ENCODE results near the gene ANKRD53. TPM values are rescaled to one million over a fixed set of nuclear protein-coding genes. Genes with fewer than 3 reads are reported as not detected.

The ANKRD53 gene
- total and polyA plus RNA-seq, 2 donors (not counting 1 experiment from before 2014, with no cell fraction given): 0.84 TPM

DNA sequence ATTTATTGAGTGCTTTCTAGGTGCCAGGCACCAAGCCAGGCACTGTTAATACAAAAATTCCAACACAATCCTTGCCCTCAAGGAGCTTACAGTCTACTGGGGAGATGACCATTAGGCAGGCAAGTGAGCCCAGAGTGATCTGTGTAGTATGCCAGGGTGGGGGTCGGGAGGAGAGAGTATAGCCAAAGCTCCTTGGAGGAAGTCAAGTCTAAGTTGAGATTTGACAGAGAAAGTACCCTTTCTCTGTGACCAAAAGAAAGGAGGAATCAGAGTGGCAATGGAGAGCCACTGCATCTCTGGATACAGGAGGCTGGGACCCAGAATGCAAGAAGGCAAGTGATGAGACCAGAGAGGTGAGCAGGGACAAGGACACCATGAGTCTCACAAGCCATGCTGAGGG, 7.5 kb downstream of the ANKRD53 start:
- no peaks in the 10 kb centered on the region for H3K79me2 ChIP-seq (ENCODE audit: control insufficient read depth, insufficient read depth, low read length)
- H3K4me3 Mint-ChIP-seq: no peak overlapping the region
- TF ChIP-seq, protein P1, sequence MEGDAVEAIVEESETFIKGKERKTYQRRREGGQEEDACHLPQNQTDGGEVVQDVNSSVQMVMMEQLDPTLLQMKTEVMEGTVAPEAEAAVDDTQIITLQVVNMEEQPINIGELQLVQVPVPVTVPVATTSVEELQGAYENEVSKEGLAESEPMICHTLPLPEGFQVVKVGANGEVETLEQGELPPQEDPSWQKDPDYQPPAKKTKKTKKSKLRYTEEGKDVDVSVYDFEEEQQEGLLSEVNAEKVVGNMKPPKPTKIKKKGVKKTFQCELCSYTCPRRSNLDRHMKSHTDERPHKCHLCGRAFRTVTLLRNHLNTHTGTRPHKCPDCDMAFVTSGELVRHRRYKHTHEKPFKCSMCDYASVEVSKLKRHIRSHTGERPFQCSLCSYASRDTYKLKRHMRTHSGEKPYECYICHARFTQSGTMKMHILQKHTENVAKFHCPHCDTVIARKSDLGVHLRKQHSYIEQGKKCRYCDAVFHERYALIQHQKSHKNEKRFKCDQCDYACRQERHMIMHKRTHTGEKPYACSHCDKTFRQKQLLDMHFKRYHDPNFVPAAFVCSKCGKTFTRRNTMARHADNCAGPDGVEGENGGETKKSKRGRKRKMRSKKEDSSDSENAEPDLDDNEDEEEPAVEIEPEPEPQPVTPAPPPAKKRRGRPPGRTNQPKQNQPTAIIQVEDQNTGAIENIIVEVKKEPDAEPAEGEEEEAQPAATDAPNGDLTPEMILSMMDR (IDR thresholded peaks at IDR 0.05): no peak
- no peak for TF ChIP-seq EZH2 (IDR thresholded peaks at IDR 0.05; ENCODE audit: borderline replicate concordance, insufficient read depth, low read depth, low read length, poor library complexity, severe bottlenecking)
- ATAC-seq (ENCODE audit: low read depth): no peak
- H4K20me1 ChIP-seq (ENCODE audit: control insufficient read depth, insufficient read depth, low read length, poor library complexity, severe bottlenecking): no peaks in the 10 kb centered on the region
- peaks cover 1 to 45% of the 10 kb centered on the region in 2 experiments for H3K36me3 ChIP-seq (replicated peaks in 1 of 2; ENCODE audit: control extremely low read depth in 1 of 2, control insufficient read depth in 1 of 2, extremely low read depth in 1 of 2, insufficient read depth in 2 of 2, low read length in 1 of 2)
- no peak overlapping the region for H3K27ac Mint-ChIP-seq
- no peaks in the 10 kb centered on the region for H3K9me3 ChIP-seq (ENCODE audit: control extremely low read depth in 1 of 3, control insufficient read depth in 2 of 3, insufficient read depth in 1 of 3, low read length in 2 of 3)
- intact Hi-C loops (cut with micrococcal nuclease): loop anchor here (1.0 kb wide), 1 partner anchor 9 kb away; no protein-coding TSS in a partner anchor
- H2AFZ ChIP-seq (ENCODE audit: insufficient read depth, low read depth, low read length, poor library complexity, severe bottlenecking): no peak overlapping the region
- H3K9ac ChIP-seq (ENCODE audit: low read length): no peak overlapping the region
- WGBS (ENCODE audit: insufficient coverage): 92% methylated on average over 1 of the region's 1 CpG
- H3K4me2 ChIP-seq (replicated peaks; ENCODE audit: low read depth, low read length, poor library complexity, severe bottlenecking): no peak overlapping the region
- CTCF ChIA-PET: interaction anchor here (1.0 to 6.6 kb wide), 3 partner anchors 8 to 20 kb away, joined by 3 to 44 read pairs (median 3); no protein-coding TSS in a partner anchor
- no peaks in the 10 kb centered on the region for H3K9me3 Mint-ChIP-seq (ENCODE audit: insufficient read depth)
- H3K4me3 ChIP-seq (ENCODE audit: control extremely low read depth in 1 of 5, extremely low read depth in 1 of 5, insufficient read depth in 1 of 5, low read depth in 2 of 5, low read length in 4 of 5): no peak overlapping the region
- H3K27ac ChIP-seq (ENCODE audit: low read length in 2 of 2): no peak overlapping the region
- DNase-seq: no peak
- peaks cover 7 to 8% of the 10 kb centered on the region in 2 donors for H3K4me1 ChIP-seq (ENCODE audit: control insufficient read depth in 2 of 2, insufficient read depth in 2 of 2, low read length in 2 of 2)
- H3K4me1 Mint-ChIP-seq: peaks cover 12% of the 10 kb centered on the region
- H3K27me3 Mint-ChIP-seq: no peaks in the 10 kb centered on the region
- POLR2A ChIA-PET: no interaction called here
- no peaks in the 10 kb centered on the region for H3K27me3 ChIP-seq (replicated peaks in 1 of 4; ENCODE audit: control extremely low read depth in 1 of 4, control insufficient read depth in 3 of 4, insufficient read depth in 4 of 4, low read length in 3 of 4)

DNA sequence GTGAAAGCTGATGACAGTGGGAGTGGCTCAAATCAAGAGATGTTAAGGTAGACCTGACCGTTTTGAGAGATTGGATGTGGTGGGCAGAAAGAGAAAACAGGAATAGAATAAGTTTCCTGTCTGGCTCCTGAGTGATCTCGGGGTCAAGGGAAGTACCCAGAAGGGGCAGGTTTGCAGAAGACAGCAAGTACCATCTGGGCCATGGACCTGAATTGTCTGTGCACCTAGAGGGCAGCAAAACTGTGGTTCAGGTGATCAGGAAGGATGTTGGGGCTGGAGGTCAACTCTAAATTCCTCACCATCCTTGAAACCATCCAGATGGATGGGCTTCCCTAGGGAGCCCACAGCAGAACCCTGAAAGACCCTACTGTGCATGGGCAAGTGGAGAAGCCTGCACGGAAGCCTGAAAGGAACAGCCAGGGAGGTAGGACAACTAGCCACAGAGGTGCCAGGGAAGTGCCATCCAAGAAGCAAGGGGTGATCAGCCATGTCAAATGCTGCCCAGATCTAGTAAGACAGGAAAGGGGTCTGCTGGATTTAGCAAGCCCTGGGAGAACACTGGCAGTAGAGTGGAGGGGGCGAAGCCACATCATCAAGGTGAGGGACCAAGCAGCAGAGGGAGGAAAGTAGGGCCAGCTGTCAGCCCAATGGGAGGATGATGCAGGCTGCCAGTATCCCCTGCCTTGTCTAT, 8.2 kb downstream of the ANKRD53 start:
- H3K4me2 ChIP-seq (replicated peaks; ENCODE audit: low read depth, low read length, poor library complexity, severe bottlenecking): no peak overlapping the region
- no peak overlapping the region for H3K4me3 Mint-ChIP-seq
- no peak overlapping the region for H3K27ac Mint-ChIP-seq
- H3K9me3 Mint-ChIP-seq (ENCODE audit: insufficient read depth): no peaks in the 10 kb centered on the region
- CTCF ChIA-PET: interaction anchor here (1.0 to 6.6 kb wide), 3 partner anchors 9 to 21 kb away, joined by 3 to 44 read pairs (median 3); no protein-coding TSS in a partner anchor
- H3K4me1 ChIP-seq (ENCODE audit: control insufficient read depth in 2 of 2, insufficient read depth in 2 of 2, low read length in 2 of 2): peaks cover 7 to 8% of the 10 kb centered on the region in 2 donors
- TF ChIP-seq, protein P1 (IDR thresholded peaks at IDR 0.05): no peak
- TF ChIP-seq EZH2 (IDR thresholded peaks at IDR 0.05; ENCODE audit: borderline replicate concordance, insufficient read depth, low read depth, low read length, poor library complexity, severe bottlenecking): no peak
- no peaks in the 10 kb centered on the region for H3K27me3 ChIP-seq (replicated peaks in 1 of 4; ENCODE audit: control extremely low read depth in 1 of 4, control insufficient read depth in 3 of 4, insufficient read depth in 4 of 4, low read length in 3 of 4)
- H3K4me3 ChIP-seq (ENCODE audit: control extremely low read depth in 1 of 5, extremely low read depth in 1 of 5, insufficient read depth in 1 of 5, low read depth in 2 of 5, low read length in 4 of 5): no peak overlapping the region
- H3K36me3 ChIP-seq (replicated peaks in 1 of 2; ENCODE audit: control extremely low read depth in 1 of 2, control insufficient read depth in 1 of 2, extremely low read depth in 1 of 2, insufficient read depth in 2 of 2, low read length in 1 of 2): peaks cover 1 to 52% of the 10 kb centered on the region in 2 experiments
- H3K27ac ChIP-seq (ENCODE audit: low read length in 2 of 2): no peak overlapping the region
- no peak for ATAC-seq (ENCODE audit: low read depth)
- H4K20me1 ChIP-seq (ENCODE audit: control insufficient read depth, insufficient read depth, low read length, poor library complexity, severe bottlenecking): no peaks in the 10 kb centered on the region
- intact Hi-C loops (cut with micrococcal nuclease): no loop called here
- WGBS (ENCODE audit: insufficient coverage): 79% methylated on average over 4 of the region's 4 CpGs
- no peaks in the 10 kb centered on the region for H3K79me2 ChIP-seq (ENCODE audit: control insufficient read depth, insufficient read depth, low read length)
- H3K9ac ChIP-seq (ENCODE audit: low read length): no peak overlapping the region
- no peak for DNase-seq
- H3K4me1 Mint-ChIP-seq: peaks cover 16% of the 10 kb centered on the region
- POLR2A ChIA-PET: no interaction called here
- H3K9me3 ChIP-seq (ENCODE audit: control extremely low read depth in 1 of 3, control insufficient read depth in 2 of 3, insufficient read depth in 1 of 3, low read length in 2 of 3): no peaks in the 10 kb centered on the region
- H2AFZ ChIP-seq (ENCODE audit: insufficient read depth, low read depth, low read length, poor library complexity, severe bottlenecking): no peak overlapping the region
- no peaks in the 10 kb centered on the region for H3K27me3 Mint-ChIP-seq
